HK-2 (cell line): Measurements from ENCODE around the gene IWS1.
"Not testable (repeated sequence)": the region's sequence is repeated elsewhere in the genome, so short reads cannot be mapped to it uniquely, and the experiment has no call there.

Source experiments
- DNase-seq: peaks from one replicate; pipeline ENCODE4 v3.0.0-alpha.2; 2018; ENCODE audit not compliant: unreplicated experiment

IWS1 gene

DNA sequence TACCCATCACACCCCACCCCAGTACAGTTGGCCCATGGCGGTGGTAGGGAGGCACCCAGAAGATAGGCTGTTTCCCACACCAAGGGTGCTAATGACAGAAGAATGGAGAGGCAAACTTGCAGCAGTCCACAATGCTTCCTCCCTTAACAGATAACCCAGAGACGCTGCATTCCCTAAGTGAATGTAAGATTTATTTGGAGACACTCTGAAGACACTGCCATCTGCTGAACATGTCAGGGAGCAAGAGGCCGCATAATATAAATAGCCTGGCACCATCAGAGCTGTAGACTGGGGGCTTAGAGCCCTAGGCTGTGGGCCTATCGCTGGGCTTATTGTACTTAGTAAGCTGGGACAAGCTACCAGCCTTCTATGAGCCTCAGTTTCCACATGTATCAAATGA lies 2.2 kb upstream of the IWS1 start:
- DNase-seq: no peak

DNA sequence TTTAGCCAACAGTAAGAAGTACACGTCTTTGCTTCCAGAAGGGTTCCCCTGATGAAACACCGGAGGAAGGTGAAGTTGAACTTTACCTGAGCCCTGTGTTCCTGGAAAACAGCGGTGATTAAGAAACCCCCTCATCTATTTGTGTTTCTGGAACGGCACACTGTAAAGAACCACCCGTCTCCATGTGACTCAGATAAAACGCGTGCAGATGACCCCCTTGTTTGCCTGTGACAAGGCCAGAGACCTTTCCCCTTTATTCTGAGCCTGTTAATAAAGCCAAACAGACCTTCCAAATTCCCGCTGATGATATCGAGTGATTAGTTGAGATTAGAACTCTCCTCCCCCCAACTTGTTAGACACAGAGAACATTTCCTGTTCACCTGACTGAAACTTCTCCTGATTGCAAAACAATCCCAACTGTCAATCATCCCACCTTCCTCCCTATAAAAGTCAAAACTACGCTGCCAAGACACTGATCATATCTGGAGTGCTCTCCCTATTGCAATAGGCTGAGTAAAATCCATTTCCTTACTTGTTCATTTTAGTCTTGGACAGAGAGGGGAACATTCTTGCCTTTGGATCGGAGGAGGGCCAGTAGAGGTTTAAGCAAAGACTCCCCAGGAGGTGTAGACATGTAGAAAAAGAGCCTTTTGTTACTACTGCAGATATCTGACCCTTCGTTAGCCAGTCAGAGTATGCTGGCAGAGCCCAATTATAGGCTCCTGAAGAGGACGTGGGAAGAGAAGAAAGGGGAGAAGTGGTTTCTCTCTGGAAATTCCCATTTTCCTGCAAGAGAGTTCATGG lies 914 bp upstream of the IWS1 start:
- DNase-seq: no peak

DNA sequence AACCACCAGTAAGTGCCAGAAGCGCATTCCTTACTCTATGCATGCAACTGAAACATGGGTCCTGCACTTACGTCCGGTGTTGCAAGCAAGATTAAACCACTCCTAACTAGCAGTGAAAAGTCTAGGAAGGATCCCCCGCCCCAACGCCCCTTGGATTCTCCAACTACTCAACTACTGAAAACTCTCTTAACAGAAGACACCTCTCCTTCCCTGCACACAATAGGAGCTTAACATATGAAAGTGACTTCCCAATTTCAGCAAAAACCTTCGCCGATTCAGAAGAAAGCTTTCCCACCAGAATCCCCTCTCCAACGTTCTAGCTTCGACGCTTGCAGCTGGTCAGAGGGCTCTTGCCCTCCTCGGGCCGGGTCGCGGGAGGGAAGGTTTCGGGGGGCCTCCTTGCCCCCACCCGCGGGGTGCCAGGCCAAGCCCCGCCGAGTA lies 578 bp downstream of the IWS1 start:
- DNase-seq: no peak

DNA sequence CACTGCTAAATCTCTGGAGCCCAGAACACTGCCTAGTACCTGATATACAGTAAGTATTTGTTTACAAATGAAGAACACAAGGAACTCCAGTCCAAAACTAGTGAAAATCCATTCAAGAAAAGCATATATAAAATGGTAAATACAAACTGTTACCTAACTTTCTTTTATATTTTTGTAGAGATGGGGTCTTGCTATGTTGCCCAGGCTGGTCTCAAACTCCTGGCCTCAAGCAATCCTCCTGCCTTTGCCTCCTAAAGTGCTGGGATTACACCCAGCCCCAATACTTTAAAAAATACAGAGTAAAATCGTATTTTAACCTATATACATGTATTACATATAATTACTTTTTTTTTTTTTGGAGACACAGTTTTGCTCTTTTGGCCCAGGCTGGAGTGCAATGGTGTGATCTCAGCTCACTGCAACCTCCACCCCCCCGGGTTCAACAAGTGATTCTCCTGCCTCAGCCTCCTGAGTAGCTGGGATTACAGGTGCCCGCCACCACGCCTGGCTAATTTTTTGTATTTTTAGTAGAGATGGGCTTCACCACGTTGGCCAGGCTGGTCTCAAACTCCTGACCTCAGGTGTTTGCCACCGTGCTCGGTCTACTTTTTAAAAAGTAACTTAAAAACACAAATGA lies 2.0 kb downstream of the IWS1 start:
- not testable (repeated sequence) for DNase-seq

DNA sequence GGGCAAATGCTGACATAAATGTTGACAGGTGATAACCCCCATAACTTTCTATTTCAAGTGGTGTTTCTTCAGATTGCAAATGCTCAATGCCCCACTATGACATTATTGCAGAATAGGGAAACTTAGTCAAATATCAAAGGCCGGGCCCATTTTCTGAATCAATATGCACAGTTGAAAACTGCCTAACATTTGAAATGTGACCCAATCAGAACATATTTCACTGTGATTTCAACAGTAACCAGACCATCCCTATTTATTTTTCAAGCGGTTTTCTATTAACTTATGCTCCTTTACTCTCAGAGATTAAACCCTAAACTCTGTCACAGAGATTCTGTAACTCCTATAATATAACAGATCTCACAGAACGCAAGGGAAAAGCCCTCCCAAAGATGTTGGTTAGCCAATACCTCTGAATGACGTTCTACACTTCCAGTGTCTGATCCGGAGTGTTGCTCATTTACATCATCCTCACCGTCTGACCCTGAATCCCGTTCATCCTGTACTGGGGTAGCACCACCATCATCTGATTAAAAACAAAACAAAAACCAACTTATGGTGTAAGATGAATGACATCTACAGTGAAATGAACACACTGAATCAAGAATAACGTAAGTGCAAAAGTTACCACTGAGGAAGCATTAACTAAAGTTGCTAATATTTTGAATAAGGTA lies 2.9 kb downstream of the IWS1 start:
- no peak for DNase-seq

DNA sequence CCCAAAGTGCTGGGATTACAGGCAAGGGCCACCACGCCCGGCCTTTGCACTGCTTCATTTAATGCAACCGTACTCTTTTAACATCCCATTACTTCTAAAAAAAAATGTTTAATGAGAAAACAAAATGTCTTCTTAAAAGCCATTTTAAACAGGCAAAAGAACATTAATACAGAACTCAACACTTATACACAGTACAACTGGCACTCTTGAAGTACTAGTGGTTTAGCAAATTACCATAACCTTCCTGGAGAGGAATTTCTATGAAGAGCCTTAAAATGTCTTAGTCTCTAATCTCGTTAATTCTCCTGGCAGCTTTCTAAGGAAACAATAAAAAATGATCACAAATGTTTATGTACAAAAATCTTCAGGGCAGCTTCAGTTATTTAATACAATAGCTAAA lies 5.9 kb downstream of the IWS1 start:
- DNase-seq: no peak

DNA sequence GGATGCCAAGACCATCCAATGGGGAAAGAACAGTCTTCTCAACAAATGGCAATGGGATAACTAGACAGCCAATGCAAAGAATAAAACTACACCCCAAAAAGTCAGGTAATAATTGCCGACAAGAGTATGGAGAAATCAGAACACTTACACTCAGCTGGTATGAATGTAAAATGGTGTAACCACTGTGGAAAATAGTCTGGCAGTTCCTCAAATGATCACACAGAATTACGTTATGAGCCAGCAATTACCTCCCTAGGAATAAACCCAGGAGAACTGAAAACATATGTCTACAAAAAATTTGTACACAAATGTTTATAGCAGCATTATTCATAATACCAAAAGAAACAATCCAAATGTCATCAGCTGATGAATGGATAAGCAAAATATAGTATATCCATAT lies 8.8 kb downstream of the IWS1 start:
- DNase-seq: no peak

DNA sequence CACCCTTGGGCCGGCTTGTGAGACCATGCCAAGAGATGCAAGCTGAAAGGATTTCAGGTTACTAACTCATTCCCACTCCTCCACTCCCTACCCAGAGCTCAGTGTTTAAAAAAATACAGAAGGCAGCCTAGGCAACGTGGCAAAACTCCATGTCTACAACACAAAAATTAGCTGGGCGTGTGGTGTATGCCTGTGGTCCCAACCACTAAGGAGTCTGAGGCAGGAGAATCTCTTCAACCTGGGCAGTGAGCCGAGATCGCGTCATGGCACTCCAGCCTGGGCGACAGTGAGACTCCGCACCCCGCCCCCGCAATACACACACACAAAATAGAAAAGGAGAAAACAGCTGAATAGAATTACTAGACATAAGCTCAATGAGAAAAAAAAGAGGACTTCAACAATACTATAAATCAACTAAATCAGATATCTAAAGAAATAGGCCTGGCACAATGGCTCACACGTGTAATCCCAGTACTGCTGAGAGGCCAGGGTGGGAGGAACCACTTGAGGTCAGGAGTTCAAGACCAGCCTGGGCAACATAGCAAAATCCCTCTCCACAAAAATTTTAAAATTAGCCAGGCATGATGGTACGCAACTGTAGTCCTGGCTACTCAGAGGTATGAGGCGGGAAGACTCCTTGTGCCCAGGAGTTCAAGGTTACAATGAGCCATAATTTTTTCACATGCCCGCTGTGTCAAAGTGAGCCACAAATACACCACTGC lies 10.1 kb downstream of the IWS1 start:
- no peak for DNase-seq

DNA sequence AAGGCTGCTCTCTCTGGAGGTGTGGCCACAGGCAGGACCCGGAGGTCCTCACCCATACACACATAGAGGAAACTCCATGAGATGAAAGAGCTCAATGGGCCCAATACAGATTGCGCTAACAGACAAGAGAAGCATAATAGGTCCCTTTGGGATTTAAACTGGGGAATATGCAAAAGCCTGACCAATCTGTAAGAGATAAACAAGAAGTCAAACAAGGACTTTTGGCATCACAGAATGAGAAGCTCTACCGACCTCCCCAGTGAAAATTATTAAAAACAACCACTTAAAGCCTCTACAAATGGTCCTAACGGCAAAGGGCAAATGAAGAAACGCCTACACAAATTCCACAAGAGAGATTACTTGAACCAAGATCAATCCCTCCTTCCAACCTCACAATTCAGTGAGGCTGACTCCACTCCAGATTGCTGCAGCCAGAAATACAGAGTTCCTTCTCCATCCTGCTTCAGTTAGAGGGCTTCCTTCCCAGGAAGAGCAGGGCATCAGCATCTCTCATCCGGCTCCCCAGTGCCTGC lies 10.8 kb downstream of the IWS1 start:
- no peak for DNase-seq

DNA sequence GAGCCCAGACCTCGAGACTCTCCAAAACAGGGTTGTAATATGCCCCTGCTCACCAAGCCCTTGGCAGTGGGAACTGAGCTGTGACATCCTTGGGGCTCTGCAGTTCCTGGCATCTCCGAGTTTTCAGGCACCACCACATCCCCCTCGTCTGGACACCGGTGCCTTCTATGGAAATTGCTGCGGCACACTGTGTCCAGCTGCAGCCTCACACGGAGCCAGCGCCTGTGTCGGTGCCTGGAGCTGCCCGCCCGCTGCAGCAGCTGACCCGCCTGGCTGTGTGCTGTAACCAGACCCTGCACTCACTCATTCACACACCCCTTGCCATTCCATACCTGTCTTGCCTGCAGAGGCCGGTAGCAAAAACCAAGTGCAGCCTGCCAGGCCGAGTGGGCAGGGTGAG lies 11.8 kb downstream of the IWS1 start:
- DNase-seq: no peak

DNA sequence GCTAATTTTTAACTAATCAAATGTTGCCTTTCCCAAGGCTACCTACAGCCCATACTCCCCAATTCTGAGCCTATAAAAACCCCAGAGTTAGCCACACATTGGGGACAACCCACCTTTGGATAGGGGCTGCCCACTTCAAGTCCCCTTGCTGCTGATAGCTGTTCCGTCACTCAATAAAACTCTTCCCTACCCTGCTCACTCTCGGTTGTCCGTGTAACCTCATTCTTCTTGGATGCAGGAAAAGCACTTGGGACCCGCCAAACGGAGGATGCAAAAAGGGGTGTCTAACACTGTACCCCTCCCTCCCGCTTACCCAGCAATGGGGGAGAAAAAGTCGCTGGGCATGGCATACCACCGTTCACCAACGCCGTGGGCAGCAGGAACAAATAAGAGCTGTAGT lies 12.2 kb downstream of the IWS1 start:
- DNase-seq: no peak

DNA sequence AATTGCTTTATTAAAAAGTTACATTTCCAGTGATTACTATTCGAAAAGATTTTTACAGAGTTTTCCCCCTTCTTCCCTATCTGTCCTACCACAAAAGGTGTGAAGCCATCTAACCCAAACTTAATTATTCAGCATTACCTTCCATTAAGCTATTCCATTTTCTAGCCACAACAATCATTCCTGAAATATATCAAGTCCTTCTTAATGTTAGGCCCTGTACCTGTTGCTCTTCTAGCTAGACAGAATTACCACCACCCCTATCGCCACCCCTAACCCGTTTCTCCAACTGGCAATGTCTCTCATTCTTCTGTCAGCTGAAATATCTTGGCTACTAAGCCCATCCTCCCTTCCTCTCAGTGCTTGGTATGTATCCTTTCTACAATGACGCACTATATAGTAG lies 13.9 kb downstream of the IWS1 start:
- no peak for DNase-seq

DNA sequence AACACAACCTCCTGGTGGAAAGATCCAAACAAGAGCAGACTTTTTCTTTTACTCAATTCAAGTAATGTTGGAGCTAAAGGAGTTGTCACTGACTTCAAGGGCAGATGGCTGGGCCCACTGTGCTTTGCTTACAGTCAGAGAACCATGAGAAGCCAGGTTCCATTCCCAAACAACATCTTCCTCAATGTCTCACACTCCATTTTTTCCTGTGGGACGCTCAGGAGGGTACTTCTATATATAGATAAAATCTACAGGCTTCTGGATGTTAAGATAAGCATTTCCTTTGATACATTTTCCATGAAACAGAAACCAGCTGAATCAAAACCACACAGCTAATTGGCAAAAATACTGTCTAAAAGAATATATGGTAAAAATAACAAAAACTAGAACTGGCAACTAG lies 14.4 kb downstream of the IWS1 start:
- DNase-seq: no peak

DNA sequence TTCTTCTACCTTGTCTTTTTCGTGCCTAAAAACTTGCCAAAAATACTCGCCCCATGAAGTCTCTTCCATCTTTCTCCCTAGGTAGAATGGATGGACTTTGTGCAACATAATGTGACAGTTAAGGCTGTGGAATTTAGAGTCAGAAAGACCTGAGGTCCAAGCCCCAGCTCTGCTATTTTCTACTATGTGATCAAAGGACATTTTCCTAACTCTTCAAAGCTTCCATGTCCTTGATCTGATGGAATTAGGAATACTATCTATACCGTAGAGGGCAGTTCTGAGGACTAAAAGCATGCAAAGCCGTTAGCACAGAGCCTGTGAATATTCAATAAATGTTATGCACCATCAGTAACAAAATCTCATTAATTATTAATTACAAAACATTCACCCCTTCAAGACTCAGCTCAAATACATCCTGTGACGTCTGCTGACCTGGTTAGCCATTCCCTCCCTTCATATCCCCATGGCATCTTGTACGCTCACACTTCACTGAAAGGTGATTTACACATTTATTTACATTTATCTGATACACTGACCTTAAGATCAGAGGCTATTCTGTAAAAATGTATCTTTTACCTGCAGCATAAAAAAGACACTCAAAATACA lies 15.1 kb downstream of the IWS1 start:
- DNase-seq: no peak

DNA sequence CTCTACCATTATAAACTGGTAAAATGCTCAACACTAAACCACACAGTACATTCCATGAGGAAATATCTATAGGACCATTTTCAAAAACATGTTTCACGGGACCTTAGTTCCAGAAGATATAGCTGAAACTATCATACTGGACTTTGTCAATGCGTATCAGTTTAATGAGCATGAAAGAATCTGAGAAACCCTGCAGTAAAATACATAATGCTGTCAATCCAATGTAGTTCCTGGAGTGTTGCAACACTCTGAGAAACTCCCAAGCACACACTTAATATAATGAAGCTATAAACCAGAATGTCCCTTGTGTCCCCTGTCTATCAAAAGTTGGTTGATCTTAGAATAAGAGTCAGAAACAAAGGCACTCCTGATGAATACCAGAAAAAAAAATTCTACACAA lies 16.2 kb downstream of the IWS1 start:
- DNase-seq: no peak

DNA sequence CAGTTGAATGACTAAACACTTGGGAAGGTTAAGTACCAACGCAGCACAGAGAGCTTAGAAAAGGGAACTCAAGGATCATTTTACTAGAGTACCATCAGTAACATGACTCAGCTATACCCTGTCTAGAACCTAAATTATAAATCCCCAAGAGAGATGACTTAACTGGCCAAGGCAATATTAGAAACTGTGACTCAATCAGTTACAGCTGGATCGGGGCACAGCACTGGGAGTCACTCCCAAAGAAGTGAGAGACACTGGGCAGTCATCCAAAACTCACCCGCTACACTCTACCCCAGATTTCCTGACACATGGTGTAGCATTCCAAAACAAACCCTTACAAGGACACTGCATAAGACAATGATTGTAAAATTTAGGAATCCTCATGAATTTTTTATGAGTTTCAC lies 17.7 kb downstream of the IWS1 start:
- DNase-seq: peak; percentile 72

DNA sequence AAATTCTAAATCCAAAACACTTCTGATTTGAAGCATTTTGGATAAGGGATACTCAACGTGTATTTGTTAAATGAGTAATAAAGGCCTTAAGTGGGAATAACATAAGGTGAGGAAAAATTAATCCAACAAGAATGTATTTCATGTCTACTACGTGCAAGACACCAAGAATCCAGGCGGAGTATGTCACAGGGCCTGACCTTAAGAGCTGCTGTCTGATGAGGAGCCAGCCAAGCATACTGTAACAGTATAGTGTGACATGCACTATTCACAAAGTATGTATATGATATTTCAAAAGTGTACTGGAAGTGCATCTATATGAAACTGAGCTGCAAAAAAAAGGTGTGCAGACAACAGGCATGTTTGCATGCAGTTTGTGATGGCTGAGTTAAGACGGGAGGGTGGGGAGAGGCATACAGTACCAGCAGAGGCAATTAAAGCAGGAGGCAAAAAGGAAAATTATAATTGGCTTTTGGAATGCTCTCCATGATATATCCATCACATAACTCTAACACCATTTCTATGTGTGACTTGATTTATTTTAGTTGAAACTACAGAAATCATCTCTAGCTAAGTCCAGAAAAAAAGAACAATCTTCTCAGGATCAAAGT lies 18.2 kb downstream of the IWS1 start:
- DNase-seq: no peak

DNA sequence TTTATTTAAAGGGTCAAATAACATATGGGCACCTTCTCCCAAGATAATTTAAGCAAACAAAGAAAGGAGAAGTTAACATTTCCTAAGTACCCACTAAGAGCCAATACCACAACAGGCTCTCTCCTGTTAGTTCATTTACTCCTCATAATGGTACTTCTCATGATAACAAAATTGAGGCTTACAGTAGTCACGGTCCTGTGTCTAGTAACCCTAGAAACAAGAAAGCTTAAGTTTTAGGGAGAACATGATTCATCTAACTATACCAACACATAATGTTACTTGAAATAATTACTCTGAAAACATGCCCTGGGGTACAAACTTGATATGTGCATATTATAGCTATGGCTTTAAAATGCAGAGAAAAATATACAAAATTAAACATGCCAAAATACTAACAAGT lies 19.8 kb downstream of the IWS1 start:
- DNase-seq: no peak

DNA sequence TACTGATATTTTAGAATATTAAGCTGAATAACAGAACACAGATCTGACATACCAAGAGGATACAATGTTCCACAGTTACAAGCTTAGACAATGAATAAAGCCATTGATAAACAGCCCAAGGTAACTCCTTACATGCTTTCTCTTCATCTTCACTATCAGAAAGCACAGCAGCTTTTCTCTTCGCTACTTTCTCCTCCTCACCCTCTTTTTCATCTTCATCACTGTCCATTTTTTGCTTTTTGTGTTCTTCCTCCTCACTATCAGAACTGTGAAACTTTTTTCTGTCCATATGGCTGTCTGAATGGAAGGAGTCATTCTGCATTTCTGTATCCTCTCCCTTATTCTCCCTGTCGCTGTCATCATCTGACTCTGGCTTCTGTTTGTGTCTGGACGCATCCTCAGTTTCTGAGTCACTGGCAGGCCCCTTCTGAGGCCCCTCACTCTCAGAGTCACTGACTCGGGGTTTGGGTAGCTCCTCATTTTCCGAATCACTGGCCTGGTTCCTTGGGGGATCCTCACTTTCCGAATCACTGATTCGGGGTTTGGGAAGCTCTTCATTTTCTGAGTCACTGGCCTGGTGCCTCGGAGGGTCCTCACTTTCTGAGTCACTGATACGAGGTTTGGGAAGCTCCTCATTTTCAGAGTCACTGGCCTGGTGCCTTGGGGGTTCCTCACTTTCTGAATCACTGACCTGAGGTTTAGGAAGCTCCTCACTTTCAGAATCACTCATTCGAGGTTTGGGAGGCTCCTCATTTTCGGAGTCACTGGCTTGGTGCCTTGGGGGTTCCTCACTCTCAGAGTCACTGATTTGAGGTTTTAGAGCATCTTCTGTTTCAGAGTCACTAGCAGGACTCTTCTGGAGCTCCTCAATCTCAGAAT lies 21.5 kb downstream of the IWS1 start:
- peak; percentile 33 for DNase-seq

DNA sequence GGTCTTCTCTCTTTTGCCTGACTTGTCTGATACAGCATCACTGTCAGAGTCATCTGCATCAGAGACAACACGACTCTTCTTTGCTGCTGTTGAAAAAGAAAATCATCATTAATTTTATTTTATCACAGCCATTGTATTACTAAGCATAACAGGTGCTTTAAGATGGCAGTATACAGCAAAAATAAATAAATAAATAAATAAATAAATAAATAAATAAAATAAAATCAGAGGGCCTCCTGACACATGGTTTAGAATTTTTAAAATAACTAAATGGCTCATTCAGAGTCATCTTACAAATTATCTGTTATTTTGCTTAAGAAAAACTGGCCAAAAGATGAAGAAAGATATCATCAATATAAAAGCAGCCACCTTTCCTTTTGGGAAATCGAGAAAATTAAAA lies 22.8 kb downstream of the IWS1 start:
- no peak for DNase-seq
